Measurements from ENCODE around the gene C11orf91. TPM values are rescaled to one million over a fixed set of nuclear protein-coding genes. Genes with fewer than 3 reads are reported as not detected.
"Not testable (repeated sequence)": the region's sequence is repeated elsewhere in the genome, so short reads cannot be mapped to it uniquely, and the experiment has no call there.

Gene C11orf91
- total RNA-seq, 2 experiments from 2014 or later: not detected

GRCh38 chr11:33733980-33734379 lies 33.4 kb upstream of the C11orf91 start:
- DNase-seq: no peak
- no peaks in the 10 kb centered on the region for H3K27me3 Mint-ChIP-seq (ENCODE audit: low read depth)
- no peak overlapping the region for H3K4me3 Mint-ChIP-seq
- H3K27ac Mint-ChIP-seq: no peak overlapping the region
- CTCF ChIA-PET: interaction anchor here (0.5 to 2.4 kb wide), 4 partner anchors 9 to 278 kb away, joined by 3 to 11 read pairs (median 7); no protein-coding TSS in a partner anchor
- no peaks in the 10 kb centered on the region for H3K9me3 Mint-ChIP-seq
- H3K36me3 Mint-ChIP-seq (ENCODE audit: low read depth): peaks cover 12% of the 10 kb centered on the region
- H3K4me1 Mint-ChIP-seq (ENCODE audit: low read depth): peaks cover 36% of the 10 kb centered on the region
- intact Hi-C loops (cut with micrococcal nuclease): loop anchor here (5.0 to 10.0 kb wide), 2 partner anchors 158 to 511 kb away; partner anchors contain the start of gene LMO2

- DNase-seq: peak; percentile 65
- Mint-ChIP-seq H3K4me1 (ENCODE audit: low read depth) (peaks cover 36% of the 10 kb centered on the region), H3K9me3 (no peaks in the 10 kb centered on the region), H3K36me3 (ENCODE audit: low read depth) (peaks cover 18% of the 10 kb centered on the region), H3K27me3 (ENCODE audit: low read depth) (no peaks in the 10 kb centered on the region), H3K4me3 (no peak overlapping the region), H3K27ac (no peak overlapping the region)
- CTCF ChIA-PET: no interaction called here
- intact Hi-C loops (cut with micrococcal nuclease): loop anchor here (1.0 to 10.0 kb wide), 4 partner anchors 9 to 513 kb away; partner anchors contain the start of gene LMO2
These were observed 31.3 kb upstream of the C11orf91 start for GRCh38 chr11:33731723-33732531.

- H3K27me3 Mint-ChIP-seq (ENCODE audit: low read depth): no peaks in the 10 kb centered on the region
- DNase-seq: no peak
- H3K4me1 Mint-ChIP-seq (ENCODE audit: low read depth): peaks cover 34% of the 10 kb centered on the region
- CTCF ChIA-PET: interaction anchor here (0.7 kb wide), 1 partner anchor 21 kb away, joined by 3 read pairs; no protein-coding TSS in a partner anchor
- peaks cover 18% of the 10 kb centered on the region for H3K36me3 Mint-ChIP-seq (ENCODE audit: low read depth)
- no peak overlapping the region for H3K27ac Mint-ChIP-seq
- H3K9me3 Mint-ChIP-seq: no peaks in the 10 kb centered on the region
- H3K4me3 Mint-ChIP-seq: no peak overlapping the region
- intact Hi-C loops (cut with micrococcal nuclease): loop anchor here (1.0 to 10.0 kb wide), 3 partner anchors 7 to 514 kb away; partner anchors contain the start of gene LMO2
These were observed 30.1 kb upstream of the C11orf91 start for GRCh38 chr11:33730716-33731115.

GRCh38 chr11:33729072-33729664 lies 28.5 kb upstream of the C11orf91 start:
- intact Hi-C loops (cut with micrococcal nuclease); H3K27ac Mint-ChIP-seq; H3K4me3 Mint-ChIP-seq; DNase-seq; H3K27me3 Mint-ChIP-seq (ENCODE audit: low read depth); CTCF ChIA-PET; H3K9me3 Mint-ChIP-seq: not testable (repeated sequence)
- peaks cover 18% of the 10 kb centered on the region for H3K36me3 Mint-ChIP-seq (ENCODE audit: low read depth)
- H3K4me1 Mint-ChIP-seq (ENCODE audit: low read depth): peaks cover 30% of the 10 kb centered on the region

- Mint-ChIP-seq H3K4me1 (ENCODE audit: low read depth) (peaks cover 34% of the 10 kb centered on the region), H3K36me3 (ENCODE audit: low read depth) (peaks cover 11% of the 10 kb centered on the region)
- DNase-seq; H3K9me3 Mint-ChIP-seq; H3K27me3 Mint-ChIP-seq (ENCODE audit: low read depth); intact Hi-C loops (cut with micrococcal nuclease); H3K27ac Mint-ChIP-seq; H3K4me3 Mint-ChIP-seq: not testable (repeated sequence)
- CTCF ChIA-PET: interaction anchor here (1.0 kb wide), 1 partner anchor 12 kb away, joined by 4 read pairs; no protein-coding TSS in a partner anchor
These were observed 26.9 kb upstream of the C11orf91 start for GRCh38 chr11:33727539-33727938.

- no peak for DNase-seq
- CTCF ChIA-PET: interaction anchor here (3.3 kb wide), 1 partner anchor 17 kb away, joined by 13 read pairs; no protein-coding TSS in a partner anchor
- intact Hi-C loops (cut with micrococcal nuclease): no loop called here
- Mint-ChIP-seq H3K27me3 (ENCODE audit: low read depth) (no peaks in the 10 kb centered on the region), H3K27ac (no peak overlapping the region), H3K9me3 (no peaks in the 10 kb centered on the region), H3K4me1 (ENCODE audit: low read depth) (peaks cover 32% of the 10 kb centered on the region), H3K36me3 (ENCODE audit: low read depth) (peaks cover 11% of the 10 kb centered on the region), H3K4me3 (no peak overlapping the region)
These were observed 24.9 kb upstream of the C11orf91 start for GRCh38 chr11:33725496-33725895.

GRCh38 chr11:33724644-33725035 lies 24.0 kb upstream of the C11orf91 start:
- CTCF ChIA-PET: interaction anchor here (3.3 kb wide), 1 partner anchor 18 kb away, joined by 13 read pairs; no protein-coding TSS in a partner anchor
- Mint-ChIP-seq H3K9me3 (no peaks in the 10 kb centered on the region), H3K4me1 (ENCODE audit: low read depth) (peaks cover 32% of the 10 kb centered on the region), H3K27me3 (ENCODE audit: low read depth) (no peaks in the 10 kb centered on the region), H3K27ac (no peak overlapping the region), H3K36me3 (ENCODE audit: low read depth) (peaks cover 17% of the 10 kb centered on the region), H3K4me3 (no peak overlapping the region)
- intact Hi-C loops (cut with micrococcal nuclease): no loop called here
- DNase-seq: no peak

GRCh38 chr11:33723238-33723881 lies 22.7 kb upstream of the C11orf91 start:
- CTCF ChIA-PET: interaction anchor here (0.6 to 3.3 kb wide), 3 partner anchors 19 to 1842 kb away, joined by 3 to 13 read pairs (median 3); no protein-coding TSS in a partner anchor
- intact Hi-C loops (cut with micrococcal nuclease): loop anchor here (1.0 kb wide), 1 partner anchor 8 kb away; no protein-coding TSS in a partner anchor
- no peak overlapping the region for H3K4me3 Mint-ChIP-seq
- peaks cover 12% of the 10 kb centered on the region for H3K36me3 Mint-ChIP-seq (ENCODE audit: low read depth)
- peak overlapping the region; percentile 21 for H3K27ac Mint-ChIP-seq
- H3K4me1 Mint-ChIP-seq (ENCODE audit: low read depth): peaks cover 29% of the 10 kb centered on the region
- H3K9me3 Mint-ChIP-seq: no peaks in the 10 kb centered on the region
- no peaks in the 10 kb centered on the region for H3K27me3 Mint-ChIP-seq (ENCODE audit: low read depth)
- DNase-seq: no peak

- CTCF ChIA-PET: interaction anchor here (0.6 to 3.3 kb wide), 2 partner anchors 19 to 763 kb away, joined by 3 to 13 read pairs; no protein-coding TSS in a partner anchor
- intact Hi-C loops (cut with micrococcal nuclease): loop anchor here (1.0 kb wide), 1 partner anchor 9 kb away; no protein-coding TSS in a partner anchor
- Mint-ChIP-seq H3K4me1 (ENCODE audit: low read depth) (peaks cover 29% of the 10 kb centered on the region), H3K4me3 (no peak overlapping the region), H3K36me3 (ENCODE audit: low read depth) (peaks cover 12% of the 10 kb centered on the region), H3K27ac (peak overlapping the region; percentile 21), H3K9me3 (no peaks in the 10 kb centered on the region), H3K27me3 (ENCODE audit: low read depth) (no peaks in the 10 kb centered on the region)
- DNase-seq: peak; percentile 47
These were observed 22.1 kb upstream of the C11orf91 start for GRCh38 chr11:33722590-33723234.

- H3K27me3 Mint-ChIP-seq (ENCODE audit: low read depth): no peaks in the 10 kb centered on the region
- H3K4me1 Mint-ChIP-seq (ENCODE audit: low read depth): peaks cover 29% of the 10 kb centered on the region
- H3K27ac Mint-ChIP-seq: no peak overlapping the region
- no peak for DNase-seq
- H3K9me3 Mint-ChIP-seq: no peaks in the 10 kb centered on the region
- intact Hi-C loops (cut with micrococcal nuclease): no loop called here
- H3K36me3 Mint-ChIP-seq (ENCODE audit: low read depth): peaks cover 11% of the 10 kb centered on the region
- no peak overlapping the region for H3K4me3 Mint-ChIP-seq
- CTCF ChIA-PET: interaction anchor here (0.6 to 3.3 kb wide), 2 partner anchors 20 to 156 kb away, joined by 3 to 13 read pairs; no protein-coding TSS in a partner anchor
These were observed 21.4 kb upstream of the C11orf91 start for GRCh38 chr11:33721984-33722383.

- no peak for DNase-seq
- Mint-ChIP-seq H3K27ac (peak overlapping the region; percentile 16), H3K4me3 (no peak overlapping the region), H3K9me3 (no peaks in the 10 kb centered on the region), H3K36me3 (ENCODE audit: low read depth) (peaks cover 11% of the 10 kb centered on the region), H3K27me3 (ENCODE audit: low read depth) (no peaks in the 10 kb centered on the region), H3K4me1 (ENCODE audit: low read depth) (peaks cover 29% of the 10 kb centered on the region)
- intact Hi-C loops (cut with micrococcal nuclease): no loop called here
- CTCF ChIA-PET: interaction anchor here (0.6 kb wide), 1 partner anchor 156 kb away, joined by 3 read pairs; no protein-coding TSS in a partner anchor
These were observed 20.8 kb upstream of the C11orf91 start for GRCh38 chr11:33721426-33721825.
